Osteoblast (primary cell): ENCODE measurements around the gene LOXHD1. TPM values are rescaled to one million over a fixed set of nuclear protein-coding genes. Genes with fewer than 3 reads are reported as not detected.

Source experiments
- DNase-seq: peaks from one replicate; pipeline ENCODE4 v3.0.0; 2011; ENCODE audit warnings: low spot score, mixed read lengths; ENCODE audit not compliant: insufficient read length; ENCODE audit errors: missing footprints
- H2AFZ ChIP-seq: 2 replicates; pipeline ENCODE4 v1.6.0; 2011; ENCODE audit warnings: mild to moderate bottlenecking, low read length
- H3K27ac ChIP-seq: 2 replicates; pipeline ENCODE4 v1.5.1; 2011; ENCODE audit warnings: mild to moderate bottlenecking, low read depth, low read length, moderate library complexity
- H3K27me3 ChIP-seq: 2 replicates; pipeline ENCODE4 v1.6.0; 2012; ENCODE audit warnings: mild to moderate bottlenecking, control low read depth, inconsistent platforms, low read length, moderate library complexity; ENCODE audit not compliant: insufficient read depth
- H3K36me3 ChIP-seq: 2 replicates; pipeline ENCODE4 v1.5.1; 2011; ENCODE audit warnings: mild to moderate bottlenecking, low read length, control low read depth, moderate library complexity; ENCODE audit not compliant: insufficient read depth
- H3K4me1 ChIP-seq: 2 replicates; pipeline ENCODE4 v1.5.1; 2011; ENCODE audit warnings: mild to moderate bottlenecking, low read length, control low read depth, moderate library complexity; ENCODE audit not compliant: insufficient read depth
- H3K4me2 ChIP-seq: 2 replicates; pipeline ENCODE4 v1.6.0; 2011; ENCODE audit warnings: mild to moderate bottlenecking, low read length; ENCODE audit not compliant: insufficient read depth
- H3K4me3 ChIP-seq: fragments of 200-600 bp; sonication (generic); 3 replicates; pipeline ENCODE4 v1.5.1; 2012; ENCODE audit warnings: mild to moderate bottlenecking, low read length, inconsistent platforms; ENCODE audit not compliant: insufficient read depth
- H3K79me2 ChIP-seq: 2 replicates; pipeline ENCODE4 v1.6.0; 2012; ENCODE audit warnings: mild to moderate bottlenecking, low read length, control low read depth, inconsistent platforms; ENCODE audit not compliant: insufficient read depth
- H3K9me3 ChIP-seq: 2 replicates; pipeline ENCODE4 v1.5.1; 2011; ENCODE audit warnings: low read depth, low read length, control low read depth
- H4K20me1 ChIP-seq: 2 replicates; pipeline ENCODE4 v1.6.0; 2012; ENCODE audit warnings: mild to moderate bottlenecking, low read length, control low read depth; ENCODE audit not compliant: insufficient read depth
- CTCF ChIP-seq: IDR thresholded peaks from 2 replicates; pipeline ENCODE4 v1.5.1; 2011; ENCODE audit warnings: mild to moderate bottlenecking, low read depth, low read length, moderate library complexity; ENCODE audit errors: extremely low read depth
- total RNA-seq: library from RNA; depleted of rRNA; stranded (reverse); fragments of >200 nt; gene quantifications from 2 replicates; pipeline ENCODE4 v1.2.3, GENCODE V29; 2012

Gene LOXHD1
- total RNA-seq, 1 donor = not detected

- H3K36me3 ChIP-seq = no peaks in the 10 kb centered on the region
These were observed 26.9 kb downstream of the LOXHD1 start for GRCh38 chr18:46630160-46630559.

GRCh38 chr18:46629361-46629760 lies 27.7 kb downstream of the LOXHD1 start:
- no peak overlapping the region for H3K4me2 ChIP-seq
- no peak for DNase-seq
- no peaks in the 10 kb centered on the region for H4K20me1 ChIP-seq
- H3K79me2 ChIP-seq = no peaks in the 10 kb centered on the region
- no peaks in the 10 kb centered on the region for H3K4me1 ChIP-seq
- peaks cover 4% of the 10 kb centered on the region for H3K27me3 ChIP-seq
- no peaks in the 10 kb centered on the region for H3K36me3 ChIP-seq
- no peak overlapping the region for H2AFZ ChIP-seq
- TF ChIP-seq CTCF = no peak
- H3K27ac ChIP-seq = no peak overlapping the region
- H3K4me3 ChIP-seq = no peak overlapping the region
- no peaks in the 10 kb centered on the region for H3K9me3 ChIP-seq

More at GRCh38 chr18:46630160-46630559, 26.9 kb downstream of the LOXHD1 start:
- H3K27ac ChIP-seq = no peak overlapping the region
- H3K4me3 ChIP-seq = no peak overlapping the region
- H3K27me3 ChIP-seq = peaks cover 4% of the 10 kb centered on the region
- H3K79me2 ChIP-seq = no peaks in the 10 kb centered on the region
- no peaks in the 10 kb centered on the region for H3K4me1 ChIP-seq
- H3K9me3 ChIP-seq = no peaks in the 10 kb centered on the region
- H2AFZ ChIP-seq = no peak overlapping the region
- TF ChIP-seq CTCF = no peak
- no peaks in the 10 kb centered on the region for H4K20me1 ChIP-seq
- no peak overlapping the region for H3K4me2 ChIP-seq
- DNase-seq = no peak

DNA sequence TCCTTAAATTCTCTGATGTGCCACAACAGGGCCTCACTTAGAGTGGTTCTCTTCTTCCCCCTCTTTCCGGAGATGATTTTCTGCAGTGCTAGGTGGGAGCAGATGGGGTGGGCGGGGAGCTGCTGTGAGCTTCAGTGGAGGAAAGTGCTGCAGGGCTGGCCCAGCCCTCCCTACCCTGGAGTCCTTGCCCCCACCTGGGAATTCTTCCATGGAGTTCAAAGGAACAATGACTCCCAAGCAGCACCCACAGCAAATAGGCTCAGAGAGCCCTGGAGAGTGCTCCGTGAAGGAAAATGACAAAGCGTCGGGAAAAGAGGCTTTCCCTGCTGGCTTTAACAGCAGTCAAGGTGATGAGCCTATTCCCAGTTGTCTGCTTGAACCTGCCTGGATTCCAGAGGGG lies 28.8 kb downstream of the LOXHD1 start:
- Histone ChIP-seq H3K4me2 (no peak overlapping the region), H3K79me2 (no peaks in the 10 kb centered on the region), H3K36me3 (no peaks in the 10 kb centered on the region), H4K20me1 (no peaks in the 10 kb centered on the region), H3K4me1 (no peaks in the 10 kb centered on the region), H3K4me3 (no peak overlapping the region), H3K27ac (no peak overlapping the region), H3K9me3 (no peaks in the 10 kb centered on the region), H3K27me3 (no peaks in the 10 kb centered on the region), H2AFZ (no peak overlapping the region)
- no peak for TF ChIP-seq CTCF
- no peak for DNase-seq

DNA sequence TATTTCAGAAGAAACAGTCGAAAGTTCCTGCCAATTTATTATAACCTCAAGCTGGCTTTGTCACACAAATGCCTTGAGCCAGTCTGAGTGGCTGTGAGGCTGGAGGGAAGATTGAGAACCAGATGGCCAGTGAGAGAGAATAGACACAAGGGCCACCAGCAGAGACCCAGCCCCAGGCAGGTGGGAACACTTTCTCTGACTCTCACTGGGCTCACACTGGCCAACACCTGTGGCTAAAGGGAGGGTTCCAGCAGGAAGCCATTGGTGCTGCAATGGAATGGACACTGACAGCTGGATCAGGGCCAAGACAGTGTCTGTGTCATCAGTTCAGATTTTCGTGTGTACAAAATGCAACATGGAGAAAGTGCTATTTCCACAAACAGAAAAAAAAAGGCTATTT lies 29.9 kb downstream of the LOXHD1 start:
- Histone ChIP-seq H4K20me1 (no peaks in the 10 kb centered on the region), H3K36me3 (no peaks in the 10 kb centered on the region), H3K79me2 (no peaks in the 10 kb centered on the region), H3K4me1 (no peaks in the 10 kb centered on the region), H3K27ac (no peak overlapping the region), H2AFZ (no peak overlapping the region), H3K4me3 (no peak overlapping the region), H3K4me2 (no peak overlapping the region), H3K27me3 (no peaks in the 10 kb centered on the region), H3K9me3 (no peaks in the 10 kb centered on the region)
- DNase-seq = no peak
- TF ChIP-seq CTCF = no peak
